Activated T-helper 2 cell treated with anti-CD3 and anti-CD28 coated beads, Interferon-gamma antibody, Interleukin-2, Interleukin-4, amounts not matched to agents 10 μg/mL and 5 μg/mL and 100 μg/mL, durations not matched to agents 14 hours and 24 hours and 36 hours (primary cell): ENCODE data around the gene IL1RAP. TPM values are rescaled to one million over a fixed set of nuclear protein-coding genes. Genes with fewer than 3 reads are reported as not detected.
A peak's percentile ranks its signal among the peaks of the same experiment; 100 is the strongest.
"Not testable (repeated sequence)": the region's sequence is repeated elsewhere in the genome, so short reads cannot be mapped to it uniquely, and the experiment has no call there.

Experiments used
- DNase-seq: peaks from one replicate; pipeline ENCODE4 v3.0.0; 2021; ENCODE audit warnings: low spot score
- H3K27ac Mint-ChIP-seq: one replicate; pipeline ENCODE4 v1.8.0; 2021; ENCODE audit warnings: mixed read lengths
- H3K27me3 Mint-ChIP-seq: one replicate; pipeline ENCODE4 v1.8.0; 2021; ENCODE audit warnings: low read depth, mixed read lengths
- H3K36me3 Mint-ChIP-seq: one replicate; pipeline ENCODE4 v1.8.0; 2021; ENCODE audit warnings: low read depth, mixed read lengths
- H3K4me1 Mint-ChIP-seq: one replicate; pipeline ENCODE4 v1.8.0; 2021; ENCODE audit warnings: low read depth, mixed read lengths
- H3K4me3 Mint-ChIP-seq: one replicate; pipeline ENCODE4 v1.8.0; 2021; ENCODE audit warnings: low read depth, mild to moderate bottlenecking, moderate library complexity, mixed read lengths
- H3K9me3 Mint-ChIP-seq: one replicate; pipeline ENCODE4 v1.8.0; 2021; ENCODE audit warnings: mixed read lengths
- intact Hi-C: fragments of 100-400 bp; cut with micrococcal nuclease; formaldehyde crosslinking; loops from one replicate; pipeline ENCODE4 v1.15.1; 2023
- total RNA-seq: library from RNA; stranded (reverse); gene quantifications from 2 replicates; pipeline ENCODE4 v1.2.3, GENCODE V29; 2022

The IL1RAP gene
- total RNA-seq, 1 donor from 2014 or later: 34.5 TPM

GRCh38 chr3:190518531-190518930 lies 4.6 kb downstream of the IL1RAP start:
- intact Hi-C loops: loop anchor here (10.0 kb wide), 1 partner anchor 214 kb away; no protein-coding TSS in a partner anchor
- not testable (repeated sequence) for H3K4me3 Mint-ChIP-seq, H3K27me3 Mint-ChIP-seq, H3K27ac Mint-ChIP-seq, H3K9me3 Mint-ChIP-seq, DNase-seq
- peaks cover 46% of the 10 kb centered on the region for H3K4me1 Mint-ChIP-seq
- peaks cover 73% of the 10 kb centered on the region for H3K36me3 Mint-ChIP-seq

- Mint-ChIP-seq H3K27ac (no peak overlapping the region), H3K9me3 (no peaks in the 10 kb centered on the region), H3K27me3 (no peaks in the 10 kb centered on the region), H3K4me3 (no peak overlapping the region), H3K36me3 (peaks cover 80% of the 10 kb centered on the region), H3K4me1 (peaks cover 51% of the 10 kb centered on the region)
- DNase-seq: no peak
- intact Hi-C loops: loop anchor here (10.0 kb wide), 1 partner anchor 215 kb away; no protein-coding TSS in a partner anchor
These were observed 6.0 kb downstream of the IL1RAP start for GRCh38 chr3:190519886-190520285.

- intact Hi-C loops: no loop called here
- DNase-seq: no peak
- no peak overlapping the region for H3K27ac Mint-ChIP-seq
- no peaks in the 10 kb centered on the region for H3K27me3 Mint-ChIP-seq
- no peaks in the 10 kb centered on the region for H3K9me3 Mint-ChIP-seq
- no peak overlapping the region for H3K4me3 Mint-ChIP-seq
- peaks cover 72% of the 10 kb centered on the region for H3K36me3 Mint-ChIP-seq
- H3K4me1 Mint-ChIP-seq: peaks cover 40% of the 10 kb centered on the region
These were observed 8.1 kb downstream of the IL1RAP start for GRCh38 chr3:190521998-190522397.

- Mint-ChIP-seq H3K27ac (no peak overlapping the region), H3K4me1 (peaks cover 33% of the 10 kb centered on the region), H3K27me3 (no peaks in the 10 kb centered on the region), H3K36me3 (peaks cover 65% of the 10 kb centered on the region), H3K4me3 (no peak overlapping the region), H3K9me3 (no peaks in the 10 kb centered on the region)
- intact Hi-C loops: no loop called here
- no peak for DNase-seq
These were observed 8.8 kb downstream of the IL1RAP start for GRCh38 chr3:190522621-190523222.

GRCh38 chr3:190524942-190525341 lies 11.1 kb downstream of the IL1RAP start:
- Mint-ChIP-seq H3K4me3 (no peak overlapping the region), H3K9me3 (no peaks in the 10 kb centered on the region), H3K27ac (peak overlapping the region; percentile 26), H3K4me1 (peaks cover 25% of the 10 kb centered on the region), H3K36me3 (peaks cover 60% of the 10 kb centered on the region), H3K27me3 (no peaks in the 10 kb centered on the region)
- intact Hi-C loops: no loop called here
- no peak for DNase-seq

- H3K4me1 Mint-ChIP-seq: peaks cover 24% of the 10 kb centered on the region
- intact Hi-C loops: no loop called here
- no peak for DNase-seq
- peaks cover 59% of the 10 kb centered on the region for H3K36me3 Mint-ChIP-seq
- no peak overlapping the region for H3K4me3 Mint-ChIP-seq
- no peaks in the 10 kb centered on the region for H3K27me3 Mint-ChIP-seq
- H3K27ac Mint-ChIP-seq: no peak overlapping the region
- no peaks in the 10 kb centered on the region for H3K9me3 Mint-ChIP-seq
These were observed 11.7 kb downstream of the IL1RAP start for GRCh38 chr3:190525634-190526033.

- peaks cover 24% of the 10 kb centered on the region for H3K4me1 Mint-ChIP-seq
- DNase-seq: no peak
- H3K9me3 Mint-ChIP-seq: no peaks in the 10 kb centered on the region
- intact Hi-C loops: no loop called here
- H3K4me3 Mint-ChIP-seq: no peak overlapping the region
- peaks cover 62% of the 10 kb centered on the region for H3K36me3 Mint-ChIP-seq
- H3K27me3 Mint-ChIP-seq: no peaks in the 10 kb centered on the region
- no peak overlapping the region for H3K27ac Mint-ChIP-seq
These were observed 13.2 kb downstream of the IL1RAP start for GRCh38 chr3:190526787-190527762.

- no peak for DNase-seq
- Mint-ChIP-seq H3K4me3 (no peak overlapping the region), H3K27me3 (no peaks in the 10 kb centered on the region), H3K4me1 (peaks cover 30% of the 10 kb centered on the region), H3K27ac (no peak overlapping the region), H3K36me3 (peaks cover 58% of the 10 kb centered on the region), H3K9me3 (no peaks in the 10 kb centered on the region)
- intact Hi-C loops: no loop called here
These were observed 14.8 kb downstream of the IL1RAP start for GRCh38 chr3:190528706-190529105.

- no peak overlapping the region for H3K27ac Mint-ChIP-seq
- H3K36me3 Mint-ChIP-seq: peaks cover 66% of the 10 kb centered on the region
- intact Hi-C loops: no loop called here
These were observed 17.5 kb downstream of the IL1RAP start for GRCh38 chr3:190531406-190531805.

GRCh38 chr3:190532731-190533203 lies 18.9 kb downstream of the IL1RAP start:
- Mint-ChIP-seq H3K9me3 (no peaks in the 10 kb centered on the region), H3K4me1 (peaks cover 48% of the 10 kb centered on the region), H3K4me3 (no peak overlapping the region), H3K36me3 (peaks cover 68% of the 10 kb centered on the region), H3K27me3 (no peaks in the 10 kb centered on the region), H3K27ac (peak overlapping the region; percentile 24)
- intact Hi-C loops: no loop called here
- DNase-seq: no peak

More at GRCh38 chr3:190531406-190531805, 17.5 kb downstream of the IL1RAP start:
- peaks cover 42% of the 10 kb centered on the region for H3K4me1 Mint-ChIP-seq
- H3K27me3 Mint-ChIP-seq: no peaks in the 10 kb centered on the region
- no peak overlapping the region for H3K4me3 Mint-ChIP-seq
- no peak for DNase-seq
- H3K9me3 Mint-ChIP-seq: no peaks in the 10 kb centered on the region

GRCh38 chr3:190533511-190534281 lies 19.8 kb downstream of the IL1RAP start:
- Mint-ChIP-seq H3K27ac (peak overlapping the region; percentile 42), H3K4me1 (peaks cover 55% of the 10 kb centered on the region)
- intact Hi-C loops: loop anchor here (2.0 kb wide), 2 partner anchors 19 to 29 kb away; partner anchors contain the start of gene IL1RAP

GRCh38 chr3:190534386-190534785 lies 20.5 kb downstream of the IL1RAP start:
- H3K27ac Mint-ChIP-seq: peak overlapping the region; percentile 42
- peaks cover 57% of the 10 kb centered on the region for H3K4me1 Mint-ChIP-seq
- intact Hi-C loops: loop anchor here (2.0 kb wide), 2 partner anchors 20 to 28 kb away; partner anchors contain the start of gene IL1RAP
- H3K27me3 Mint-ChIP-seq: no peaks in the 10 kb centered on the region
- H3K9me3 Mint-ChIP-seq: no peaks in the 10 kb centered on the region
- peaks cover 65% of the 10 kb centered on the region for H3K36me3 Mint-ChIP-seq
- no peak for DNase-seq
- H3K4me3 Mint-ChIP-seq: no peak overlapping the region

More at GRCh38 chr3:190533511-190534281, 19.8 kb downstream of the IL1RAP start:
- no peak for DNase-seq
- no peaks in the 10 kb centered on the region for H3K27me3 Mint-ChIP-seq
- peaks cover 68% of the 10 kb centered on the region for H3K36me3 Mint-ChIP-seq
- no peak overlapping the region for H3K4me3 Mint-ChIP-seq
- no peaks in the 10 kb centered on the region for H3K9me3 Mint-ChIP-seq
